Type B pancreatic cell (in vitro differentiated cells): ENCODE data around the gene GAMT. TPM values are rescaled to one million over a fixed set of nuclear protein-coding genes. Genes with fewer than 3 reads are reported as not detected.

Source experiments
- DNase-seq: peaks from one replicate; pipeline ENCODE4 v3.0.0; 2021; ENCODE audit warnings: mixed read lengths; ENCODE audit not compliant: unreplicated experiment; ENCODE audit errors: extremely low spot score
- H3K27ac Mint-ChIP-seq: 2 replicates; pipeline ENCODE4 v1.8.0; 2021; ENCODE audit warnings: mild to moderate bottlenecking, mixed read lengths
- H3K27me3 Mint-ChIP-seq: 2 replicates; pipeline ENCODE4 v1.8.0; 2021; ENCODE audit warnings: mixed read lengths
- H3K36me3 Mint-ChIP-seq: 2 replicates; pipeline ENCODE4 v1.8.0; 2021; ENCODE audit warnings: mixed read lengths
- H3K4me1 Mint-ChIP-seq: one replicate; pipeline ENCODE4 v1.8.0; 2021; ENCODE audit warnings: mixed read lengths; ENCODE audit not compliant: unreplicated experiment
- H3K4me3 Mint-ChIP-seq: 2 replicates; pipeline ENCODE4 v1.8.0; 2021; ENCODE audit warnings: mild to moderate bottlenecking, mixed read lengths
- H3K9me3 Mint-ChIP-seq: 2 replicates; pipeline ENCODE4 v1.8.0; 2021; ENCODE audit warnings: mixed read lengths
- CTCF ChIP-seq: fragments of 200-600 bp; sonication (generic); conservative IDR thresholded peaks from 2 replicates; pipeline ENCODE4 v1.5.0; 2021; ENCODE audit warnings: antibody characterized with exemption, mild to moderate bottlenecking
- total RNA-seq: library from RNA; stranded (reverse); gene quantifications from 2 replicates; pipeline ENCODE4 v1.2.1, GENCODE V29; 2021; ENCODE audit warnings: low replicate concordance

Gene GAMT
- total RNA-seq, 1 donor from 2014 or later = 37.9 TPM

- H3K27me3 Mint-ChIP-seq = no peaks in the 10 kb centered on the region
- no peak overlapping the region for H3K4me3 Mint-ChIP-seq
- TF ChIP-seq CTCF = no peak
- peaks cover 9% of the 10 kb centered on the region for H3K36me3 Mint-ChIP-seq
- H3K9me3 Mint-ChIP-seq = no peaks in the 10 kb centered on the region
- H3K27ac Mint-ChIP-seq = no peak overlapping the region
- no peak for DNase-seq
- peaks cover 4% of the 10 kb centered on the region for H3K4me1 Mint-ChIP-seq
These were observed 24.0 kb downstream of the GAMT start for GRCh38 chr19:1377176-1377964.

- H3K4me1 Mint-ChIP-seq = peaks cover 2% of the 10 kb centered on the region
- TF ChIP-seq CTCF = no peak
- H3K27me3 Mint-ChIP-seq = no peaks in the 10 kb centered on the region
- no peaks in the 10 kb centered on the region for H3K9me3 Mint-ChIP-seq
- H3K27ac Mint-ChIP-seq = no peak overlapping the region
- H3K36me3 Mint-ChIP-seq = peaks cover 9% of the 10 kb centered on the region
- H3K4me3 Mint-ChIP-seq = no peak overlapping the region
- DNase-seq = no peak
These were observed 24.9 kb downstream of the GAMT start for GRCh38 chr19:1376415-1376805.

- no peaks in the 10 kb centered on the region for H3K27me3 Mint-ChIP-seq
- H3K36me3 Mint-ChIP-seq = peaks cover 12% of the 10 kb centered on the region
- no peak overlapping the region for H3K4me3 Mint-ChIP-seq
- TF ChIP-seq CTCF = no peak
- H3K9me3 Mint-ChIP-seq = no peaks in the 10 kb centered on the region
- no peaks in the 10 kb centered on the region for H3K4me1 Mint-ChIP-seq
- no peak for DNase-seq
- no peak overlapping the region for H3K27ac Mint-ChIP-seq
These were observed 27.1 kb downstream of the GAMT start for GRCh38 chr19:1374250-1374577.

- Mint-ChIP-seq H3K36me3 (peaks cover 12% of the 10 kb centered on the region), H3K27ac (no peak overlapping the region), H3K9me3 (no peaks in the 10 kb centered on the region), H3K4me3 (no peak overlapping the region), H3K4me1 (no peaks in the 10 kb centered on the region), H3K27me3 (no peaks in the 10 kb centered on the region)
- no peak for DNase-seq
- no peak for TF ChIP-seq CTCF
These were observed 27.6 kb downstream of the GAMT start for GRCh38 chr19:1373534-1374249.

- Mint-ChIP-seq H3K9me3 (no peaks in the 10 kb centered on the region), H3K4me3 (no peak overlapping the region), H3K36me3 (peaks cover 12% of the 10 kb centered on the region), H3K4me1 (no peaks in the 10 kb centered on the region), H3K27ac (no peak overlapping the region), H3K27me3 (no peaks in the 10 kb centered on the region)
- TF ChIP-seq CTCF = no peak
- no peak for DNase-seq
These were observed 28.3 kb downstream of the GAMT start for GRCh38 chr19:1373042-1373533.
